GM19193 (cell line): ENCODE data around the gene FAM180A.

Source experiments
- POLR2A ChIP-seq: IDR thresholded peaks from 4 replicates; pipeline ENCODE4 v1.6.1; 2011; ENCODE audit not compliant: insufficient read depth, insufficient read length; ENCODE audit errors: extremely low read depth

Gene FAM180A

GRCh38 chr7:135758531-135758932 is 9.9 kb upstream of the FAM180A start:
- TF ChIP-seq POLR2A = no peak

- no peak for TF ChIP-seq POLR2A
Observed at GRCh38 chr7:135757719-135758411, 9.3 kb upstream of the FAM180A start.

- TF ChIP-seq POLR2A = no peak
Observed at GRCh38 chr7:135756191-135756590, 7.6 kb upstream of the FAM180A start.

DNA sequence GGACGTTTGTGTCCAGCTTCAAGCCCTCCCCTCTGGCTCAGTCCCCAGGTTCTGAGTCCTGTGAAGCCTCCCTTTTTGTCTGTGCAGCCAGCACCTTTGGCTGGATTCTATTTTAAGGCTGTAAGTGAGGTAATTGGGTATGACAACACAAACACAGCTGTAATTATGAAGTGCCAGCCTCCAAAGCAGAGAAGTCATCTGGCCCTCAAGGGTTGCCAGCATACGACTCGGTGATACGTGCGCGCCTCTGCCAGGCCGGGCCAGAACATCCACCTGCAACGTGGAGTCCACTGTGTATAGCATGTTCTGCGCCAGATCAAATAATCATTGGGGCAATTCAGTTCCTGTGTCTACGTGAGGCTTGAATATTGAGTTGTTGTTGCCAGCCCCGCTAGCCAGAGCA is 6.7 kb upstream of the FAM180A start:
- no peak for TF ChIP-seq POLR2A

- TF ChIP-seq POLR2A = no peak
Observed at GRCh38 chr7:135753616-135754413, 5.2 kb upstream of the FAM180A start.

DNA sequence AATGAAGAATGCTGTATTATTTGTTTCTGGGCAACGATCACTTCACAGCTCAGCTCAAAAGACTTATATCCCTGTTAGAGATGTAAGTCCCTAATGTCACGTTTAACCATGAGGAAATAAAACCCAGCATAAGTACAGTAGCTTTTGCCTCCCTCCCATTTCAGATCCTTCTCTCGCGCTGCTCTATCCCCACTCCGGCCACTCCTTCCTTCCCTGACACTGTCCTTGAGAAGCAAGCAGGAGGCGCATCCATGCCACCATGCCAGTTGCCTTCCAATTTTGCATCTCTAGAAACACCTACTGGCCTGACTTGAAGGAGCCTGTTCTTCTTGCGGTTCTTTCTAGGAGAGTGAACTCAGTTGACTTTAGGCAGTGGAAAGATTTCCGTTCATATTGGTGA is 1.2 kb downstream of the FAM180A start:
- TF ChIP-seq POLR2A = no peak

GRCh38 chr7:135745703-135746312 is 2.8 kb downstream of the FAM180A start:
- TF ChIP-seq POLR2A = no peak

DNA sequence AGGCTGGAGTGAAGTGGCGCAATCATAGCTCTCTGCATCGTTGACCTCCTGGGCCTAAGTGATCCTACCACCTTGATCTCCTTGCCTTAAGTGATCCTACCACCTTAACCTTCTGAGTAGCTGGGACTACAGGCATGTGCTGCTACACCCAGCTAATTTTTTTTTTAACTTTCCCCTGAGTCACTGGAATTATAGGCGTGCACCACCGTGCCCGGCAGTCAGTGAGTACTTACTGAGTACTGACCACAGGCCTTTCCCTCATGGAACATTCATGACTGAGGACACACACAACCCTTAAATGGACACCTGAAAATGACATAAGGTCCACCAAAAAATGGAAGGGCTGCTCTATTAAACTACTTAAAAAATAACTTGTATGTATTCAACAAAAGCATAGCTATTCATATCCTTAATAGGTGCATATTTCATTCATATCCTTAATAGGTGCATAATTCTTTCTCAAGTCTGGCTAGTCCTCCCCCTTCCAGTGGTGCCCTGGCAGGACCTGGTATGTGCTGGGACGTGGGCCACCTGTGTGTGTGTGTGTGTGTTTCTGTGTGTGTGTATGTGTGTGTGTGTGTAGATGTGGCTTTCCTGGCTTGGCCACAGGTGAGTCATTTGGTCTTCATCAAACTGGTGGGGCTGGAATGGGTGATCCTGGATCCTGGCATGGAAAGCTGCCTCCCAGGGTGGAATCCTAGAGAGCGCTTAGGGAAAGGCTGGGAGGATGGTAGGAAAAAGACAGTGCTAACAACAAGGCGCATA is 3.5 kb downstream of the FAM180A start:
- no peak for TF ChIP-seq POLR2A

- no peak for TF ChIP-seq POLR2A
Observed at GRCh38 chr7:135743907-135744731, 4.5 kb downstream of the FAM180A start.

GRCh38 chr7:135742371-135742770 is 6.2 kb downstream of the FAM180A start:
- TF ChIP-seq POLR2A = no peak

- no peak for TF ChIP-seq POLR2A
Observed at GRCh38 chr7:135741905-135742304, 6.7 kb downstream of the FAM180A start.

DNA sequence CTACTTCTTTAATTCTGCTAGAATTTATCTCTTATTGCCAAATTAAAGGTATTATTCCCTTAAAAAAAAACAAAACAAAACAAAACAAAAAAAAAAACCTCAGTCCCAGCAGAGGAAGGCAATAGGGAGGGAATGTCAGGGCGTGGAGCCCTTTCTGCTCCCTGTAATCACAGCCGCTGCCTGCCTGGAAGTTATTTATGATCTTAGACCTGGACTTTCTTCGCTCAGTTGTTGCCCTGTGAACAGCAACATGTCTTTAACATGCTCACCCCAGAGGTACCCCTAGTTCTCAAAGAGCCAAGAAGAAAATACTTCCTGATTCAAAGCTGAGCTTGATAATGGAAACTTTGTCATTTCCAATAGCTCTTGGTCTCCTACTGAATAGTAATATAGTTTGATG is 7.7 kb downstream of the FAM180A start:
- no peak for TF ChIP-seq POLR2A

DNA sequence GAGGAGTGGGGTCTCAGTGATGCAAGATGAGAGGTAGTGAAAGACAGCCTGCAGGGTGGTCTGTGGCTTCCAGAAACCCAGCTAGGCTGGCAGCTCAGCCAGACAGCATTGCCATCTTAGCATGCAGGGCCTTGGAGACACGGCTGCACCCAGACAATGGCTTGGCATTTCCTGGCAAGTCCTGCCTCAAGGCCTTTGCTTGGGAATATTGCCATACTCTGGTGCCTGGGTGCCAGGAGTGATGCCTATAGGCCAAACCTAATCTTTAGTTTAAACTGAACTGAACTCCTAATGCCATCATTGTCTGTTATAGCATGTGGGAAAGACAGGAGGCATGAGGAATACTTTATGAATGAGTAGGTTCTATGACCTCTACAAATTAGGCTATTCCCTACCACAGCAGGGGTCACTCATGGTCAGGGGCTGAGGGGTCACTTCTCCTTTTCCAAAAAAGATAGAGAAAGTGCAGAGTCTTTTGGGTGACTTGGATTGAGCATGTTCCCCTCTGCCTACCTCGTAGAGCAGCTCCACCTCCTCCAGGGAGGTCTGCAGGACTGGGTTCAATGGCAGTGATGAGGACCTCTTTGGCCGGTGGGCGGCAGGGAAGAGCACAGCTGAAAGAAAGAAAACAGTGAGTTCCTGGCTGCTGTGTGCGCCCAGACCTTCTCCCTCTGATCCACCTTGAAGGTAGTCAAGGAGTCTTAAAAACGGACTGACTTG is 11.9 kb downstream of the FAM180A start:
- TF ChIP-seq POLR2A = no peak

DNA sequence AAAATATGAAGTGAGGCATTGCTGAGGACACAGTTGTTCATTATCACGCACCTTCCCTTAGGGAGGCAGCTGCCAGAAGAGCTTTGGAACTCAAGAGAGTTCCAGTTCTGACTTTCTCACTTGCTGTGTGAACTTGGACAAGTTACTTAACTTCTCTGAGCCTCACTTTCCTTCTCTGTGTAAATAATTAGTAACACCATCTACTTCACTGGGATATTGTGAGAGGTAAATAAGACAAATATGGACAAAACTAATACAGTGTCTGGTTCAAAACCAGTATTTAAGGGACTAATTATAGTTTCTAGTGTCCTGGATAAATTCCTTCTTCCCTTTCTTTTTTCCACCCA is 14.3 kb downstream of the FAM180A start:
- TF ChIP-seq POLR2A = no peak
